HepG2 (cell line): ENCODE measurements around the gene APOC4. TPM values are rescaled to one million over a fixed set of nuclear protein-coding genes. Genes with fewer than 3 reads are reported as not detected.

Experiments used
- CHCHD3 ChIP-seq: sonication (generic); formaldehyde crosslinking; IDR thresholded peaks from 2 replicates; pipeline ENCODE4 v1.8.0; 2022; ENCODE audit warnings: mild to moderate bottlenecking, missing genetic modification reagents, moderate library complexity
- EHMT2 ChIP-seq: fragments of 200-600 bp; sonication (generic); IDR thresholded peaks from 2 replicates; pipeline ENCODE4 v1.7.0; 2017; ENCODE audit warnings: antibody characterized with exemption, low read depth, low read length, borderline replicate concordance
- ETV5 ChIP-seq: IDR thresholded peaks from 2 replicates; pipeline ENCODE4 v1.6.1; 2018; ENCODE audit warnings: missing biosample characterization, missing genetic modification reagents, inconsistent platforms, borderline replicate concordance
- MZF1 ChIP-seq: sonication (generic); formaldehyde crosslinking; IDR thresholded peaks from 2 replicates; pipeline ENCODE4 v1.8.1; 2023; ENCODE audit warnings: mild to moderate bottlenecking, missing genetic modification reagents, borderline replicate concordance
- RFXANK ChIP-seq: IDR thresholded peaks from 2 replicates; pipeline ENCODE4 v1.6.1; 2016
- RFXAP ChIP-seq: sonication (generic); formaldehyde crosslinking; IDR thresholded peaks from 2 replicates; pipeline ENCODE4 v1.4.0; 2020; ENCODE audit warnings: missing genetic modification reagents, borderline replicate concordance
- RNF2 ChIP-seq: fragments of 450-650 bp; conservative IDR thresholded peaks from 2 replicates; pipeline ENCODE4 v1.6.1; 2016; ENCODE audit warnings: low read depth
- SMARCE1 ChIP-seq: fragments of 450-650 bp; IDR thresholded peaks from 2 replicates; pipeline ENCODE4 v1.6.1; 2017; ENCODE audit warnings: borderline replicate concordance
- ZBTB8A ChIP-seq: sonication (generic); formaldehyde crosslinking; IDR thresholded peaks from 2 replicates; pipeline ENCODE4 v1.4.0; 2020; ENCODE audit warnings: mild to moderate bottlenecking, low read depth, missing genetic modification reagents, borderline replicate concordance
- ZNF263 ChIP-seq: sonication (generic); formaldehyde crosslinking; IDR thresholded peaks from 2 replicates; pipeline ENCODE4 v1.4.0; 2020; ENCODE audit warnings: missing genetic modification reagents
- ZNF496 ChIP-seq: sonication (generic); formaldehyde crosslinking; IDR thresholded peaks from 2 replicates; pipeline ENCODE4 v1.8.1; 2023; ENCODE audit warnings: mild to moderate bottlenecking, moderate library complexity, missing genetic modification reagents; ENCODE audit not compliant: insufficient replicate concordance
- ZNF776 ChIP-seq: sonication (generic); formaldehyde crosslinking; IDR thresholded peaks from 2 replicates; pipeline ENCODE4 v1.4.0; 2020; ENCODE audit warnings: mild to moderate bottlenecking, missing genetic modification reagents
- polyA plus RNA-seq, 8 experiments: library from polyadenylated mRNA; depleted of rRNA in 3 of 8; stranded (reverse) in 7 of 8; unstranded in 1 of 8; fragments of >200 nt; fragmentation: Illumina TruSeq in 4 of 8; extraction: Trizol in 4 of 8; gene quantifications; 2 replicates each; pipeline versions ENCODE4 v1.2.1 to v1.2.3, GENCODE V29; 2011 to 2016; ENCODE audit warnings: low read depth in 4 of 8, missing spikeins in 1 of 8, mixed read lengths in 1 of 8; ENCODE audit not compliant: insufficient read depth in 1 of 8
- total RNA-seq, 5 experiments: library from RNA; depleted of rRNA; stranded (reverse); fragments of >200 nt; fragmentation: Illumina TruSeq; extraction: Trizol; gene quantifications; 2 replicates each; pipeline ENCODE4 v1.2.3, GENCODE V29; 2016; ENCODE audit warnings: low read depth in 1 of 5
- TF ChIP-seq, protein P1 (sequence below): sonication (generic); formaldehyde crosslinking; IDR thresholded peaks from 2 replicates; pipeline ENCODE4 v1.4.0; 2020; ENCODE audit warnings: mild to moderate bottlenecking, low read depth, missing genetic modification reagents
- TF ChIP-seq, protein P2 (sequence below): sonication (generic); formaldehyde crosslinking; IDR thresholded peaks from 2 replicates; pipeline ENCODE4 v1.4.0; 2020; ENCODE audit warnings: missing genetic modification reagents, borderline replicate concordance
- TF ChIP-seq, protein P3 (sequence below): sonication (generic); formaldehyde crosslinking; IDR thresholded peaks from 2 replicates; pipeline ENCODE4 v1.4.0; 2020; ENCODE audit warnings: mild to moderate bottlenecking, missing genetic modification reagents

APOC4 gene
- total and polyA plus RNA-seq, 2 of the 13 experiments (the other 11 are each of a cell fraction or from before 2014, with no cell fraction given), result 0.46 TPM; not detected in 1

DNA sequence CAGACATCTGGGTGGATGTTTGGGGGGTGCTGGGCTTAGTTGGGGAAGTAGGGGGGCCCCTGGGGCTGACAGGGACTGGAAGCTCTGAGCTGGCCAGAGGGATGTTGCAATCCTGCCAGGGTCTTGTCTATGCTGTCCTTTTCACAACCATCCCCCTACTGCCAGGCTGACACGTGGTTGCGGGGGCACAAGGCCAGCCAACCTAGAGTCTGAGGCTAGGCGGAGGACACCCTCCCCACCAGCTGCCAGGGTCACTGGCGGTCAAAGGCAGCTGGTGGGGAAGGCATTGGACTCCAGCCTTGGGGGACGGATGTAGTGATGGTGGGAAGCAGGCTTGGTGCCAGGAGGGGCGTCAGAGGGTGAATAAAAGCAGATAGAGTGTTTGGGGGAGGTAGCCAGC is 29.2 kb upstream of the APOC4 start (continued):
- TF ChIP-seq, protein P1, sequence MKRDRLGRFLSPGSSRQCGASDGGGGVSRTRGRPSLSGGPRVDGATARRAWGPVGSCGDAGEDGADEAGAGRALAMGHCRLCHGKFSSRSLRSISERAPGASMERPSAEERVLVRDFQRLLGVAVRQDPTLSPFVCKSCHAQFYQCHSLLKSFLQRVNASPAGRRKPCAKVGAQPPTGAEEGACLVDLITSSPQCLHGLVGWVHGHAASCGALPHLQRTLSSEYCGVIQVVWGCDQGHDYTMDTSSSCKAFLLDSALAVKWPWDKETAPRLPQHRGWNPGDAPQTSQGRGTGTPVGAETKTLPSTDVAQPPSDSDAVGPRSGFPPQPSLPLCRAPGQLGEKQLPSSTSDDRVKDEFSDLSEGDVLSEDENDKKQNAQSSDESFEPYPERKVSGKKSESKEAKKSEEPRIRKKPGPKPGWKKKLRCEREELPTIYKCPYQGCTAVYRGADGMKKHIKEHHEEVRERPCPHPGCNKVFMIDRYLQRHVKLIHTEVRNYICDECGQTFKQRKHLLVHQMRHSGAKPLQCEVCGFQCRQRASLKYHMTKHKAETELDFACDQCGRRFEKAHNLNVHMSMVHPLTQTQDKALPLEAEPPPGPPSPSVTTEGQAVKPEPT (CRISPR knock-in tag), result no peak
- TF ChIP-seq, protein P2, sequence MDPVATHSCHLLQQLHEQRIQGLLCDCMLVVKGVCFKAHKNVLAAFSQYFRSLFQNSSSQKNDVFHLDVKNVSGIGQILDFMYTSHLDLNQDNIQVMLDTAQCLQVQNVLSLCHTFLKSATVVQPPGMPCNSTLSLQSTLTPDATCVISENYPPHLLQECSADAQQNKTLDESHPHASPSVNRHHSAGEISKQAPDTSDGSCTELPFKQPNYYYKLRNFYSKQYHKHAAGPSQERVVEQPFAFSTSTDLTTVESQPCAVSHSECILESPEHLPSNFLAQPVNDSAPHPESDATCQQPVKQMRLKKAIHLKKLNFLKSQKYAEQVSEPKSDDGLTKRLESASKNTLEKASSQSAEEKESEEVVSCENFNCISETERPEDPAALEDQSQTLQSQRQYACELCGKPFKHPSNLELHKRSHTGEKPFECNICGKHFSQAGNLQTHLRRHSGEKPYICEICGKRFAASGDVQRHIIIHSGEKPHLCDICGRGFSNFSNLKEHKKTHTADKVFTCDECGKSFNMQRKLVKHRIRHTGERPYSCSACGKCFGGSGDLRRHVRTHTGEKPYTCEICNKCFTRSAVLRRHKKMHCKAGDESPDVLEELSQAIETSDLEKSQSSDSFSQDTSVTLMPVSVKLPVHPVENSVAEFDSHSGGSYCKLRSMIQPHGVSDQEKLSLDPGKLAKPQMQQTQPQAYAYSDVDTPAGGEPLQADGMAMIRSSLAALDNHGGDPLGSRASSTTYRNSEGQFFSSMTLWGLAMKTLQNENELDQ, result no peak
- no peak for TF ChIP-seq ZNF263 (CRISPR knock-in tag)
- TF ChIP-seq EHMT2, result no peak
- peak; percentile 83; the same call in 1 of the 2 replicates for TF ChIP-seq RFXAP (CRISPR knock-in tag)
- TF ChIP-seq CHCHD3 (CRISPR knock-in tag), result no peak
- TF ChIP-seq ZBTB8A, result no peak
- TF ChIP-seq ETV5 (CRISPR knock-in tag), result peak; percentile 61
- TF ChIP-seq, protein P3, sequence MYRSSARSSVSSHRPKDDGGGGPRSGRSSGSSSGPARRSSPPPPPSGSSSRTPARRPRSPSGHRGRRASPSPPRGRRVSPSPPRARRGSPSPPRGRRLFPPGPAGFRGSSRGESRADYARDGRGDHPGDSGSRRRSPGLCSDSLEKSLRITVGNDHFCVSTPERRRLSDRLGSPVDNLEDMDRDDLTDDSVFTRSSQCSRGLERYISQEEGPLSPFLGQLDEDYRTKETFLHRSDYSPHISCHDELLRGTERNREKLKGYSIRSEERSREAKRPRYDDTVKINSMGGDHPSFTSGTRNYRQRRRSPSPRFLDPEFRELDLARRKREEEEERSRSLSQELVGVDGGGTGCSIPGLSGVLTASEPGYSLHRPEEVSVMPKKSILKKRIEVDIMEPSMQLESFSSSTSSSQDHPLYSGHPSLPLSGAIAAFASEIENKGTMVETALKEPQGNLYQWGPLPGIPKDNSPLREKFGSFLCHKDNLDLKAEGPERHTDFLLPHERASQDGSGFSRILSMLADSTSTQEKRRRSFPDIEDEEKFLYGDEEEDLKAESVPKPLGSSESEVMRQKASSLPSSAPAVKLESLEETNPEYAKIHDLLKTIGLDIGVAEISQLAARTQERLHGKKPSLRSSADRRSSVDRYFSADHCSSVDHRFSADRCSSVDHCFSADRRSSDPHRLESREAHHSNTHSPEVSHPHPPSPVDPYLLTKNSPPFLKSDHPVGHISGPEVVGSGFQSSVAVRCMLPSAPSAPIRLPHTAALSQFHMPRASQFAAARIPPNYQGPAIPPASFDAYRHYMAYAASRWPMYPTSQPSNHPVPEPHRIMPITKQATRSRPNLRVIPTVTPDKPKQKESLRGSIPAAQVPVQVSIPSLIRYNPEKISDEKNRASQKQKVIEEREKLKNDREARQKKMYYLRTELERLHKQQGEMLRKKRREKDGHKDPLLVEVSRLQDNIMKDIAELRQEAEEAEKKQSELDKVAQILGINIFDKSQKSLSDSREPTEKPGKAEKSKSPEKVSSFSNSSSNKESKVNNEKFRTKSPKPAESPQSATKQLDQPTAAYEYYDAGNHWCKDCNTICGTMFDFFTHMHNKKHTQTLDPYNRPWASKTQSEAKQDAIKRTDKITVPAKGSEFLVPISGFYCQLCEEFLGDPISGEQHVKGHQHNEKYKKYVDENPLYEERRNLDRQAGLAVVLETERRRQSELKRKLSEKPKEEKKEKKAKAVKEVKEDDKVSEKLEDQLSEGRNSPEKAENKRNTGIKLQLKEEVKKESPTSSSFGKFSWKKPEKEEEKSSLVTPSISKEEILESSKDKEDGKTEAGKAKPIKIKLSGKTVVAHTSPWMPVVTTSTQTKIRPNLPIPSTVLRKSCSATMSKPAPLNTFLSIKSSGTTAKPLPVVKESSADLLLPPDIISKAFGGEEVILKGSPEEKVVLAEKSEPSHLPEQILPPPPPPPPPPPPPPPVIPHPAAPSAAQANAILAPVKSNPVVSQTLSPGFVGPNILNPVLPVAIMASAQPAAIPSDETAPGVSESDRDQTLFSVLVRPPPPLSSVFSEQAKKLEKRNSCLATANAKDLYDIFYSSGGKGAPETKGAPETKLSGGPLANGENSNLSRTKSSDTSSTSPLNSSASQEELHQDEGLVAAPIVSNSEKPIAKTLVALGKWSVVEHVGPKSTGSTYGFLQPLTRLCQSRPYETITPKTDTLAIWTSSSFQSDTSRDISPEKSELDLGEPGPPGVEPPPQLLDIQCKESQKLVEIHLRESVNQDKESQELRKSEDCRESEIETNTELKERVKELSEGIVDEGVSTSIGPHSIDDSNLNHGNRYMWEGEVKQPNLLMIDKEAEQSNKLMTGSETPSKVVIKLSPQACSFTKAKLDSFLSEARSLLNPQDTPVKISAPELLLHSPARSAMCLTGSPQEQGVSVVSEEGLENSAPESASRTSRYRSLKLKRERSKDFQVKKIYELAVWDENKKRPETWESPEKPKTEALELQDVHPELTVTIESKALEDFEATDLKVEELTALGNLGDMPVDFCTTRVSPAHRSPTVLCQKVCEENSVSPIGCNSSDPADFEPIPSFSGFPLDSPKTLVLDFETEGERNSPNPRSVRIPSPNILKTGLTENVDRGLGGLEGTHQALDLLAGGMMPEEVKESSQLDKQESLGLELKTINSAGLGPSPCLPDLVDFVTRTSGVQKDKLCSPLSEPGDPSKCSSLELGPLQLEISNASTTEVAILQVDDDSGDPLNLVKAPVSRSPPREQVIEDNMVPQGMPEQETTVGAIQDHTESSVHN, result no peak
- no peak for TF ChIP-seq ZNF776
- TF ChIP-seq MZF1 (CRISPR knock-in tag), result no peak
- TF ChIP-seq SMARCE1, result no peak
- peak; percentile 79; the same call in 1 of the 2 replicates for TF ChIP-seq RFXANK (CRISPR knock-in tag)
- no peak for TF ChIP-seq ZNF496 (CRISPR knock-in tag)
- TF ChIP-seq RNF2, result no peak
